Chondrocyte (in vitro differentiated cells): ENCODE data around the gene MYOZ3. TPM values are rescaled to one million over a fixed set of nuclear protein-coding genes. Genes with fewer than 3 reads are reported as not detected.
A peak's percentile ranks its signal among the peaks of the same experiment; 100 is the strongest.

ENCODE experiments used
- DNase-seq: peaks from one replicate; pipeline ENCODE4 v3.0.0; 2021; ENCODE audit warnings: mixed read lengths, low spot score
- H3K27ac Mint-ChIP-seq: one replicate; pipeline ENCODE4 v1.8.0; 2021; ENCODE audit warnings: mild to moderate bottlenecking, moderate library complexity, mixed read lengths; ENCODE audit not compliant: unreplicated experiment
- H3K27me3 Mint-ChIP-seq: 2 replicates; pipeline ENCODE4 v1.8.0; 2021; ENCODE audit warnings: low read depth, mixed read lengths
- H3K36me3 Mint-ChIP-seq: 2 replicates; pipeline ENCODE4 v1.8.0; 2021; ENCODE audit warnings: low read depth, mixed read lengths
- H3K4me1 Mint-ChIP-seq: 2 replicates; pipeline ENCODE4 v1.8.0; 2021; ENCODE audit warnings: low read depth, mild to moderate bottlenecking, mixed read lengths
- H3K4me3 Mint-ChIP-seq: one replicate; pipeline ENCODE4 v1.8.0; 2021; ENCODE audit warnings: mild to moderate bottlenecking, moderate library complexity, mixed read lengths; ENCODE audit not compliant: unreplicated experiment
- H3K9me3 Mint-ChIP-seq: 2 replicates; pipeline ENCODE4 v1.8.0; 2021; ENCODE audit warnings: low read depth, mixed read lengths
- total RNA-seq: library from RNA; stranded (reverse); gene quantifications from 3 replicates; pipeline ENCODE4 v1.2.1, GENCODE V29; 2021
- TF ChIP-seq, protein P1 (sequence below): fragments of 200-600 bp; sonication (generic); IDR thresholded peaks from 2 replicates; pipeline ENCODE4 v1.5.0; 2021; ENCODE audit warnings: antibody characterized with exemption, mild to moderate bottlenecking, moderate library complexity

The MYOZ3 gene
- total RNA-seq, 1 donor from 2014 or later, result 2.0 TPM

DNA sequence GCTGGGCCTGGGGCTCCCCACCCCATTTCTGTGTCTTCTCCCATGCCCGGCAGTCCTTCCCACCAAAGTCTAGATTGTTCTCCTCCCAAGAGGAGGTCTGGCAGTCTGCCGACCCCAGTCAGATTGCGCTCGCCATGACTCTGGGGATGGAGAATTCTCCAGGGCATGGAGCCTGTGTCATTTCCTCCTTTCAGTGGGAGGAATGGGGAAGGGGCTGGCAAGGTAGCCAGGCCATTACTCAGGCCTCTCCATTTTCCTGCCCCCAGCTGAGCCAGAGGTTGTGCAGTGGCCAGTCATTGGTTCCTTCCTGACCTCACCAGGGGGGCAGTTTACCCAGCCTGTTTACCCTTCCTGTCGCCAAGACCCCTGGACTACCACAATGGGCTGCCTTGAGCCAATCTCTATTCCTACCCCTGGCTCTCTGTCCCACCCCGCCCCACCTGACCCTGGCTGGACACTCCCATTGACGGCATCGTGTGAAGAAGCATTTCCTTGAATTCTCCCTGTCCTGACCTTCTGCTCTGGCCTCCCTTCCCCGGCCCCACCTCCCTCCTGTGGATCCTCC, 20.0 kb upstream of the MYOZ3 start:
- TF ChIP-seq, protein P1, sequence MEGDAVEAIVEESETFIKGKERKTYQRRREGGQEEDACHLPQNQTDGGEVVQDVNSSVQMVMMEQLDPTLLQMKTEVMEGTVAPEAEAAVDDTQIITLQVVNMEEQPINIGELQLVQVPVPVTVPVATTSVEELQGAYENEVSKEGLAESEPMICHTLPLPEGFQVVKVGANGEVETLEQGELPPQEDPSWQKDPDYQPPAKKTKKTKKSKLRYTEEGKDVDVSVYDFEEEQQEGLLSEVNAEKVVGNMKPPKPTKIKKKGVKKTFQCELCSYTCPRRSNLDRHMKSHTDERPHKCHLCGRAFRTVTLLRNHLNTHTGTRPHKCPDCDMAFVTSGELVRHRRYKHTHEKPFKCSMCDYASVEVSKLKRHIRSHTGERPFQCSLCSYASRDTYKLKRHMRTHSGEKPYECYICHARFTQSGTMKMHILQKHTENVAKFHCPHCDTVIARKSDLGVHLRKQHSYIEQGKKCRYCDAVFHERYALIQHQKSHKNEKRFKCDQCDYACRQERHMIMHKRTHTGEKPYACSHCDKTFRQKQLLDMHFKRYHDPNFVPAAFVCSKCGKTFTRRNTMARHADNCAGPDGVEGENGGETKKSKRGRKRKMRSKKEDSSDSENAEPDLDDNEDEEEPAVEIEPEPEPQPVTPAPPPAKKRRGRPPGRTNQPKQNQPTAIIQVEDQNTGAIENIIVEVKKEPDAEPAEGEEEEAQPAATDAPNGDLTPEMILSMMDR, result no peak
- no peaks in the 10 kb centered on the region for H3K9me3 Mint-ChIP-seq
- peak overlapping the region; percentile 89 for H3K4me3 Mint-ChIP-seq
- peaks cover 4% of the 10 kb centered on the region for H3K36me3 Mint-ChIP-seq
- no peak for DNase-seq
- H3K27ac Mint-ChIP-seq, result peak overlapping the region; percentile 95
- H3K4me1 Mint-ChIP-seq, result peaks cover 98% of the 10 kb centered on the region
- H3K27me3 Mint-ChIP-seq, result no peaks in the 10 kb centered on the region

- no peaks in the 10 kb centered on the region for H3K27me3 Mint-ChIP-seq
These were observed 19.1 kb upstream of the MYOZ3 start for GRCh38 chr5:150641824-150642566.

DNA sequence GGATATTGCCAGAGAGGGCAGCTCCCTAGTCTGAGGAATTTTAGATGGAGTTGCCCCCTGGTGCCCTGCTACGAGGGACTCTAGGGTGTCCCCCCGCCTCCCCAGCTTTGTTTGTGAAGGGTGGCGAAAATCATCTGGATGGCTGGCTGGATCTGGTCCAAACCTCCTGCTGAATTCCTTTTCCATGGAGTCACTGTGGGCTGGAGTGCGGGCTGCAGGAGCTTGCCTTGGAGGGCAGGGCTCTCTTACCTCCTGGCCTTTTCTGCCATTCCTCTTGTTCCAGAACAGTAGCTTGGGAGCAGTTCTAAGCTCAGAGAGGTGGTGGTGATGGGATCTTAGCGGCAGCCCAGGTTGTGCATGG, 18.5 kb upstream of the MYOZ3 start:
- Mint-ChIP-seq H3K27ac (peak overlapping the region; percentile 95), H3K4me1 (peaks cover 89% of the 10 kb centered on the region), H3K9me3 (no peaks in the 10 kb centered on the region), H3K4me3 (peak overlapping the region; percentile 89), H3K27me3 (no peaks in the 10 kb centered on the region), H3K36me3 (peaks cover 8% of the 10 kb centered on the region)
- DNase-seq, result peak; percentile 88
- TF ChIP-seq, protein P1, result no peak

More at GRCh38 chr5:150641824-150642566, 19.1 kb upstream of the MYOZ3 start:
- no peaks in the 10 kb centered on the region for H3K9me3 Mint-ChIP-seq
- H3K27ac Mint-ChIP-seq, result peak overlapping the region; percentile 95
- H3K36me3 Mint-ChIP-seq, result peaks cover 4% of the 10 kb centered on the region
- TF ChIP-seq, protein P1, result no peak
- H3K4me1 Mint-ChIP-seq, result peaks cover 89% of the 10 kb centered on the region
- H3K4me3 Mint-ChIP-seq, result peak overlapping the region; percentile 89
- DNase-seq, result peak; percentile 5

- TF ChIP-seq, protein P1, result no peak
- H3K9me3 Mint-ChIP-seq, result no peaks in the 10 kb centered on the region
- H3K27me3 Mint-ChIP-seq, result no peaks in the 10 kb centered on the region
- peaks cover 11% of the 10 kb centered on the region for H3K36me3 Mint-ChIP-seq
- H3K27ac Mint-ChIP-seq, result peak overlapping the region; percentile 95
- peaks cover 84% of the 10 kb centered on the region for H3K4me1 Mint-ChIP-seq
- H3K4me3 Mint-ChIP-seq, result peak overlapping the region; percentile 89
- DNase-seq, result peak; percentile 22
These were observed 17.9 kb upstream of the MYOZ3 start for GRCh38 chr5:150642991-150643710.

DNA sequence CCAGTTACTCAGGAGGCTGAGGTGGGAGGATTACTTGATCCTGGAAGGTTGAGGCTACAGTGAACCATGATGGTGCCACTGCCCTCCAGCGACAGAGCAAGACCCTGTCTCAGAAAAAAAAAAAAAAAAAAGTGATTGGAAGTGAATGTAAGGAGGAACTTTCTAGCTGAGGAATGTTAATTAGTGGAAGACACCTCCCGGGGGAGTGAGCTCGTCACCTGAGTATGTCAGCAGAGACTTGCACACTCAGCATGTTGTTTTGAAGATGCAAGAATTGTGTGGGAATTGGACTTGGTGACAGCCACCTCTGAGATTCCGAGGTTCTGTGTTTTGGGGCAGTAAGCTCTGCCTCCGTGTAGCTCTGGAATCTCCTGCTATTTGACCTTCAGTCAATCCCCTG, 17.0 kb upstream of the MYOZ3 start:
- Mint-ChIP-seq H3K4me1 (peaks cover 80% of the 10 kb centered on the region), H3K27me3 (no peaks in the 10 kb centered on the region)

More for the DNA sequence above, 17.0 kb upstream of the MYOZ3 start:
- peak; percentile 10 for DNase-seq
- Mint-ChIP-seq H3K9me3 (no peaks in the 10 kb centered on the region), H3K36me3 (peaks cover 18% of the 10 kb centered on the region), H3K27ac (peak overlapping the region; percentile 90), H3K4me3 (peak overlapping the region; percentile 53)
- TF ChIP-seq, protein P1, result no peak
